Measurements from ENCODE around the gene CD300C. TPM values are rescaled to one million over a fixed set of nuclear protein-coding genes. Genes with fewer than 3 reads are reported as not detected.

CD300C gene
- total and polyA plus RNA-seq, 10 of the 15 experiments (the other 5 are each of a cell fraction or from before 2014, with no cell fraction given) = 0.12 to 0.38 (median 0.23) TPM; not detected in 3

- POLR2A ChIA-PET = no interaction called here
- CTCF ChIA-PET = no interaction called here
- Histone ChIP-seq H3K9ac (ENCODE audit: control insufficient read depth, insufficient read depth, low read length) (no peak overlapping the region), H3K4me1 (ENCODE audit: control insufficient read depth, insufficient read depth, low read length) (no peaks in the 10 kb centered on the region), H3K9me3 (replicated peaks; ENCODE audit: control insufficient read depth, insufficient read depth, low read length) (no peaks in the 10 kb centered on the region; the same call in 2 of the 3 replicates), H3K27me3 (replicated peaks in 1 of 2; ENCODE audit: control insufficient read depth in 2 of 2, insufficient read depth in 2 of 2, low read length in 1 of 2) (no peaks in the 10 kb centered on the region; a peak in 2 of 4 replicates), H4K20me1 (ENCODE audit: control insufficient read depth, insufficient read depth) (no peaks in the 10 kb centered on the region), H3K4me2 (ENCODE audit: control insufficient read depth, insufficient read depth) (no peak overlapping the region), H3K79me2 (ENCODE audit: control insufficient read depth, insufficient read depth, low read length) (no peaks in the 10 kb centered on the region), H3K27ac (ENCODE audit: control insufficient read depth, insufficient read depth) (no peak overlapping the region), H3K4me3 (no peak overlapping the region), H2AFZ (ENCODE audit: control insufficient read depth, low read depth, low read length) (no peak overlapping the region), H3K36me3 (ENCODE audit: control insufficient read depth in 2 of 2, insufficient read depth in 2 of 2, low read length in 1 of 2) (no peaks in the 10 kb centered on the region)
- BruUV-seq (replicated peaks) = no TSS peak
- TF ChIP-seq CEBPB (IDR thresholded peaks at IDR 0.05; ENCODE audit: borderline replicate concordance in 1 of 2, low read depth in 2 of 2, low read length in 2 of 2) (no peak), POLR2AphosphoS5 (IDR thresholded peaks at IDR 0.05; ENCODE audit: low read length) (no peak), RUNX3 (IDR thresholded peaks at IDR 0.05; ENCODE audit: low read length) (no peak), RFX5 (IDR thresholded peaks at IDR 0.05; ENCODE audit: low read depth, low read length) (no peak), BRCA1 (IDR thresholded peaks at IDR 0.05; ENCODE audit: low read depth, low read length) (no peak), TBL1XR1 (IDR thresholded peaks at IDR 0.05; ENCODE audit: low read depth, low read length) (no peak), MTA2 (IDR thresholded peaks at IDR 0.05; ENCODE audit: low read depth) (no peak), SIX5 (IDR thresholded peaks at IDR 0.05; ENCODE audit: low read depth, low read length, severe bottlenecking) (no peak), RB1 (IDR thresholded peaks at IDR 0.05; ENCODE audit: borderline replicate concordance) (no peak), ETV6 (conservative IDR thresholded peaks at IDR 0.05 in 1 of 2, IDR thresholded peaks at IDR 0.05 in 1 of 2; ENCODE audit: borderline replicate concordance in 1 of 2, low read depth in 1 of 2) (no peak), NBN (IDR thresholded peaks at IDR 0.05) (no peak), PAX5 (IDR thresholded peaks at IDR 0.05; ENCODE audit: borderline replicate concordance, low read depth, low read length) (no peak), BACH1 (IDR thresholded peaks at IDR 0.05; ENCODE audit: borderline replicate concordance) (no peak), EGR1 (IDR thresholded peaks at IDR 0.05; ENCODE audit: borderline replicate concordance in 1 of 2, low read depth in 2 of 2, low read length in 2 of 2) (no peak), SREBF1 (IDR thresholded peaks at IDR 0.05; ENCODE audit: low read length) (no peak), CBX3 (IDR thresholded peaks at IDR 0.05; ENCODE audit: borderline replicate concordance, low read depth) (no peak)
- TF ChIP-seq, protein P1, sequence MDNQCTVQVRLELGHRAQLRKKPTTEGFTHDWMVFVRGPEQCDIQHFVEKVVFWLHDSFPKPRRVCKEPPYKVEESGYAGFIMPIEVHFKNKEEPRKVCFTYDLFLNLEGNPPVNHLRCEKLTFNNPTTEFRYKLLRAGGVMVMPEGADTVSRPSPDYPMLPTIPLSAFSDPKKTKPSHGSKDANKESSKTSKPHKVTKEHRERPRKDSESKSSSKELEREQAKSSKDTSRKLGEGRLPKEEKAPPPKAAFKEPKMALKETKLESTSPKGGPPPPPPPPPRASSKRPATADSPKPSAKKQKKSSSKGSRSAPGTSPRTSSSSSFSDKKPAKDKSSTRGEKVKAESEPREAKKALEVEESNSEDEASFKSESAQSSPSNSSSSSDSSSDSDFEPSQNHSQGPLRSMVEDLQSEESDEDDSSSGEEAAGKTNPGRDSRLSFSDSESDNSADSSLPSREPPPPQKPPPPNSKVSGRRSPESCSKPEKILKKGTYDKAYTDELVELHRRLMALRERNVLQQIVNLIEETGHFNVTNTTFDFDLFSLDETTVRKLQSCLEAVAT (IDR thresholded peaks at IDR 0.05) = no peak
- TF ChIP-seq, protein P2, sequence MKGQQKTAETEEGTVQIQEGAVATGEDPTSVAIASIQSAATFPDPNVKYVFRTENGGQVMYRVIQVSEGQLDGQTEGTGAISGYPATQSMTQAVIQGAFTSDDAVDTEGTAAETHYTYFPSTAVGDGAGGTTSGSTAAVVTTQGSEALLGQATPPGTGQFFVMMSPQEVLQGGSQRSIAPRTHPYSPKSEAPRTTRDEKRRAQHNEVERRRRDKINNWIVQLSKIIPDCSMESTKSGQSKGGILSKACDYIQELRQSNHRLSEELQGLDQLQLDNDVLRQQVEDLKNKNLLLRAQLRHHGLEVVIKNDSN (IDR thresholded peaks at IDR 0.05; ENCODE audit: borderline replicate concordance, extremely low read length, insufficient read depth, low read depth, low read length) = no peak
- TF ChIP-seq, protein P3, sequence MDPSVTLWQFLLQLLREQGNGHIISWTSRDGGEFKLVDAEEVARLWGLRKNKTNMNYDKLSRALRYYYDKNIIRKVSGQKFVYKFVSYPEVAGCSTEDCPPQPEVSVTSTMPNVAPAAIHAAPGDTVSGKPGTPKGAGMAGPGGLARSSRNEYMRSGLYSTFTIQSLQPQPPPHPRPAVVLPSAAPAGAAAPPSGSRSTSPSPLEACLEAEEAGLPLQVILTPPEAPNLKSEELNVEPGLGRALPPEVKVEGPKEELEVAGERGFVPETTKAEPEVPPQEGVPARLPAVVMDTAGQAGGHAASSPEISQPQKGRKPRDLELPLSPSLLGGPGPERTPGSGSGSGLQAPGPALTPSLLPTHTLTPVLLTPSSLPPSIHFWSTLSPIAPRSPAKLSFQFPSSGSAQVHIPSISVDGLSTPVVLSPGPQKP (IDR thresholded peaks at IDR 0.05; ENCODE audit: low read depth, low read length) = no peak
- ATAC-seq (no peak), DNase-seq (ENCODE audit: low read depth, low spot score) (no peak), FAIRE-seq (no peak)
- intact Hi-C loops (cut with micrococcal nuclease; ENCODE audit: unreplicated experiment) = no loop called here
- in situ Hi-C loops (cut with MboI) = no loop called here
- RAD21 ChIA-PET (ENCODE audit: unreplicated experiment) = no interaction called here
- 32% methylated on average over 5 of the region's 5 CpGs for WGBS (ENCODE audit: insufficient coverage, insufficient replicate concordance, low lambda C conversion rate, missing lambda C conversion rate)
- SMC1A ChIA-PET (ENCODE audit: uncharacterized antibody, unreplicated experiment) = no interaction called here
Observed at GRCh38 chr17:74585711-74586110, 39.8 kb upstream of the CD300C start.

Measured in GM12878 (cell line).